AG09309 (cell line): ENCODE data around the gene SLC1A1.

ENCODE experiments used
- DNase-seq: peaks from one replicate; pipeline ENCODE4 v3.0.0-alpha.2; 2010; ENCODE audit warnings: low read depth
- H3K4me3 ChIP-seq: 2 replicates; pipeline ENCODE4 v1.5.1; 2011; ENCODE audit warnings: mild to moderate bottlenecking, low read depth, low read length, moderate library complexity; ENCODE audit not compliant: control insufficient read depth
- TF ChIP-seq, protein P1 (sequence below): IDR thresholded peaks from 2 replicates; pipeline ENCODE4 v1.5.1; 2011; ENCODE audit warnings: mild to moderate bottlenecking, low read depth, low read length, inconsistent platforms; ENCODE audit not compliant: insufficient read depth, control insufficient read depth; ENCODE audit errors: missing control alignments

Gene SLC1A1

DNA sequence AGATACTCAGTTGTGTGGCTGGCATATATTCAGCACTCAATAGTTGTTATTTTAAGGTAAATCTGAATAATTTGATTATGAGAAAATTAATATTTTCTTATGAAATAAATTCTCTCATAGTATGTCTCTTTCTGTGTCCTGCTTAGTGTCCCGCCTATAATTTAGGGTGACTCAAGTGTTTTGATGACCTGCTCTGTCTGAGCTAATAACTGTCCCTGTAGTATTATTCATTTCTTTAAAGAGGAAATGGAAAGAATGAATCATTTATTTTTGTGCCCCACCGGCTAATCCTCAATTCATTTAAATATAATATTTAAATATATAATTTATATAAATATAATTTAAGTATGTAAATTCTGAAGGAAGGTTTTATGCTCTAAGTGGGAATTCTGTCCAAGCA, 4.1 kb downstream of the SLC1A1 start:
- DNase-seq, result no peak
- no peak overlapping the region for H3K4me3 ChIP-seq
- TF ChIP-seq, protein P1, sequence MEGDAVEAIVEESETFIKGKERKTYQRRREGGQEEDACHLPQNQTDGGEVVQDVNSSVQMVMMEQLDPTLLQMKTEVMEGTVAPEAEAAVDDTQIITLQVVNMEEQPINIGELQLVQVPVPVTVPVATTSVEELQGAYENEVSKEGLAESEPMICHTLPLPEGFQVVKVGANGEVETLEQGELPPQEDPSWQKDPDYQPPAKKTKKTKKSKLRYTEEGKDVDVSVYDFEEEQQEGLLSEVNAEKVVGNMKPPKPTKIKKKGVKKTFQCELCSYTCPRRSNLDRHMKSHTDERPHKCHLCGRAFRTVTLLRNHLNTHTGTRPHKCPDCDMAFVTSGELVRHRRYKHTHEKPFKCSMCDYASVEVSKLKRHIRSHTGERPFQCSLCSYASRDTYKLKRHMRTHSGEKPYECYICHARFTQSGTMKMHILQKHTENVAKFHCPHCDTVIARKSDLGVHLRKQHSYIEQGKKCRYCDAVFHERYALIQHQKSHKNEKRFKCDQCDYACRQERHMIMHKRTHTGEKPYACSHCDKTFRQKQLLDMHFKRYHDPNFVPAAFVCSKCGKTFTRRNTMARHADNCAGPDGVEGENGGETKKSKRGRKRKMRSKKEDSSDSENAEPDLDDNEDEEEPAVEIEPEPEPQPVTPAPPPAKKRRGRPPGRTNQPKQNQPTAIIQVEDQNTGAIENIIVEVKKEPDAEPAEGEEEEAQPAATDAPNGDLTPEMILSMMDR, result no peak

- H3K4me3 ChIP-seq, result no peak overlapping the region
- no peak for DNase-seq
- TF ChIP-seq, protein P1, result no peak
These were observed 4.5 kb downstream of the SLC1A1 start for GRCh38 chr9:4494806-4495205.

DNA sequence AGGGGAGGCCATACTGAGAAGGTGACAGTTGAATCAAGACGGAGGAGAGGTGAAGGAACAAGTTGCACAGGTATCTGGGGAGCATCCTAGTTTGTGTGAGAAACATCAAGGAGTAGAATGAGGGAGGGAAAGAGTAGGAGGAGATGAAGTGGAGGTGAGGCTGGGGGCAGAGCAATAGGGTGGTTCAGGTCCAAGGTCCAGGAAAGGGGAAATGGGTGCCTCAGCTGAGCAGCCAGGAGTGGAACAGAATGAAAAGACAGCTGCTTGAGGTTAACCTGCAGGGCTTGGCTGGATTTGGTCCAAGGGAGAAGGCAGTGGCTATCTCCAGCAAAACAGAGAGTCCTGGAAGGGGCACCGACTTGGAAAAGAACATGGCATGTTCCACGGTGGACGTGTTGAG, 5.3 kb downstream of the SLC1A1 start:
- no peak overlapping the region for H3K4me3 ChIP-seq
- DNase-seq, result no peak
- TF ChIP-seq, protein P1, result no peak

DNA sequence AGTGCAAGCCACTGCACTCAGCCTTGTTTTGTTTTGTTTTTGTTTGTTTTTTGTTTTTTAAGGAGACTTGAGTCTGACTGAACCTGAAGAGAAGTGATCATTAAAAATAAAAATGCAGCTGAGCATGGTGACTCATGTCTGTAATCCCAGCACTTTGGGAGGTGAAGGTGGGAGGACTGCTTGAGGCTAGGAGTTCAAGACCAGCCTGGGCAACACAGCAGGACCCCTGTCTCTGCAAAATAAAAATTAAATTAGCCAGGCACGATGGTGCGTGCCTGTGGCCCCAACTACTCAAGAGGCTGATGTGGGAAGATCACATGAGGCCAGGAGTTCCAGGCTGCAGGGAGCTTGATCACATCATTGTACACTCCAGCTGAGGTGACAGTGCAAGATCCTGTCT, 6.2 kb downstream of the SLC1A1 start:
- no peak for DNase-seq
- TF ChIP-seq, protein P1, result no peak
- no peak overlapping the region for H3K4me3 ChIP-seq

- no peak overlapping the region for H3K4me3 ChIP-seq
- TF ChIP-seq, protein P1, result no peak
- DNase-seq, result no peak
These were observed 7.1 kb downstream of the SLC1A1 start for GRCh38 chr9:4497395-4497794.

- H3K4me3 ChIP-seq, result no peak overlapping the region
- TF ChIP-seq, protein P1, result no peak
- DNase-seq, result peak; percentile 65
These were observed 7.6 kb downstream of the SLC1A1 start for GRCh38 chr9:4497855-4498254.

DNA sequence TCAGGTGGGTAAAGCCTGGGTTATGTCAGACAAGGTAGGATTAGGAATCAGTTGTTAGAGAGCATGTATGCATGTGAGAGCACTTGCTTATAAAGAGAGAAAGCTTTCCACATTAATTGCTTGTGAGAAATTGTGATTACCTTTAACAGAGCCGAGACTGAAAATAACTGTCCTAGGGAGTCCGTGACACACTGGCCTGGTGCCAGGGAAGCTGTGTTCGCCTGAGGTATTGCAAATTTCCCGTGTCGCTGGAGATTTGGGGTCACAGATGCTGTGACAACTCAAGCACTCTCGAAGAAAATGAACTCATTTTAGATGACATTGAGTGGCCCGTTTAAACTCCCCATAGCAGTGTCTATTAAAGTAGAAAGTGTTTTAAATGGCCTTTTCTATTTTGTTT, 9.6 kb downstream of the SLC1A1 start:
- TF ChIP-seq, protein P1, result no peak
- no peak overlapping the region for H3K4me3 ChIP-seq
- no peak for DNase-seq
